ENCODE measurements around the gene RETREG1.
"Not testable (repeated sequence)": the region's sequence is repeated elsewhere in the genome, so short reads cannot be mapped to it uniquely, and the experiment has no call there.

Gene RETREG1

DNA sequence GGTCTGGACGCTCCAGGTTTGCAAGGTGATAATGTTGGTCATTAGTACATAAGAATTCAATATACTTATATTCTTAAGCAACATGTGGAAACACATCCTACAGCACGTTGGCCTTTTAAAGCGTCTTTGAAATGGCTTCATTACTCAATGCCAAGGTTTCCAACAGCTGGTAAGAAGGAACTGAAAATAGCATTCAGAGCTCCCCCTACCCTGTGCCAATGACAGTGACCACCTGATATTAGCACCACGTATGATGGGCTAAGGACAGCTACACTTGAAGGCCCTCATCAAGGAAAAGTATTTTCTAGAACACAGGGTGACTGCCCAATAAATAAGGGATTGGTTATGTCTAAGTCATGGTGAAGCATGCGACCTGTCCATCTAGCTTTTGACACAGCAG, 161.1 kb downstream of the RETREG1 start:
- no peak for DNase-seq (ENCODE audit: low spot score)

DNA sequence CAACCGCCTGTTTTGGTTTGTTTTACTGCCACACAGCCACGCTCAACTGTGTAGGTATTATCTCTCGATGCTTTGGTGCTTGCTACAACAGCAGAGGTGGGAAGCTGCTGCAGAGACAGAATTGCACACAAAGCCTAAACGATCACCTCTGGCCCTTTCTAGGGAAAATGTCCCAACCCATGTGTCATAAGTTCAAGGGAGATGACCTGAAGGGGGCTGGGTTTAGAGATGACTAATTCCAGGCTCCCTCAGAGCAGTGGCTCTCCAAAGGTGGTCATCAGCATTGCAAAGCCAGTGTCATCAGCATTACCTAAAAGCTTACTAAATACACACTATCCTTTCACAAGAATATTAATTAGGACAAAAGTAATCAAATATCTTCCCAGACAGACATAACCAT, 162.1 kb downstream of the RETREG1 start:
- no peak for DNase-seq (ENCODE audit: low spot score)

- DNase-seq (ENCODE audit: low spot score): no peak
Measured at GRCh38 chr5:16453609-16454008, 163.2 kb downstream of the RETREG1 start.

DNA sequence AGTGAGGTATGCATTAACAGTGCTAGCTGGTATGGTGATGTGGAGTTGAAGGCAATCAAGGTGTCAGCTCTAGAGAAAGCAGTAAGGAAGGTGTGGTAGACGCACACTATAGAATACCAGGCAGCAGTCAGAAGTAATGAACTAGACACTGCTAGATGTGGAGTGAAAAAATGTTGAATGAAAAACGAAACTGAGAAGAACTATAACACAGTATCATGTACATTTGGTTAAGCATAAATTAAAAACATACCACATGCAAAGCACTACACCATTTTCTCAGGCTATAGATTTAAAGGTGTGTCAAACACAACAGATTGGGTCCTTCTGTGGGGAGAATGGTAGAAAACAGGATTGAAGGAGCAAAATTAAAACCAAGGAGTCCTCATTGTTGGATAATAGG, 166.6 kb downstream of the RETREG1 start:
- no peak for DNase-seq (ENCODE audit: low spot score)

GRCh38 chr5:16446993-16447392, 169.8 kb downstream of the RETREG1 start:
- DNase-seq (ENCODE audit: low spot score): no peak

DNA sequence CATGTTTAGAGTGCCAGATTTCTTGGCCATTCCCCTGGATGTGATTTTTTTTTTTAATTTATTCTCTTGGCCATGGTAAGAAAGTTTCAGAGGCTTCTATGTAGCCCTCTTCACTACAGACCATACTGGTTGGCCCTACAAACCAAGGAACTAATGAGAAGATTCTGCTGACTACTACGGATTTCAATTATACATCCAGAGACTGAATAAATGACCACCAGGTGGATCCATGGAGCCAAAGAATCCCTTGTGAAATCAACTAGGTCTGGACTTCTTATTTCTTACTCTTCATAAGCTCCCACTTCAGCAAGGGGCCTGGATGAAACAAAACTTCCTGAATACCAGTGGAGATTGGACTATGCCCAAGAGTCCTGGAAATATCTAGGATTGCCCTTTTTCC, 178.8 kb downstream of the RETREG1 start:
- DNase-seq (ENCODE audit: low spot score): no peak

DNA sequence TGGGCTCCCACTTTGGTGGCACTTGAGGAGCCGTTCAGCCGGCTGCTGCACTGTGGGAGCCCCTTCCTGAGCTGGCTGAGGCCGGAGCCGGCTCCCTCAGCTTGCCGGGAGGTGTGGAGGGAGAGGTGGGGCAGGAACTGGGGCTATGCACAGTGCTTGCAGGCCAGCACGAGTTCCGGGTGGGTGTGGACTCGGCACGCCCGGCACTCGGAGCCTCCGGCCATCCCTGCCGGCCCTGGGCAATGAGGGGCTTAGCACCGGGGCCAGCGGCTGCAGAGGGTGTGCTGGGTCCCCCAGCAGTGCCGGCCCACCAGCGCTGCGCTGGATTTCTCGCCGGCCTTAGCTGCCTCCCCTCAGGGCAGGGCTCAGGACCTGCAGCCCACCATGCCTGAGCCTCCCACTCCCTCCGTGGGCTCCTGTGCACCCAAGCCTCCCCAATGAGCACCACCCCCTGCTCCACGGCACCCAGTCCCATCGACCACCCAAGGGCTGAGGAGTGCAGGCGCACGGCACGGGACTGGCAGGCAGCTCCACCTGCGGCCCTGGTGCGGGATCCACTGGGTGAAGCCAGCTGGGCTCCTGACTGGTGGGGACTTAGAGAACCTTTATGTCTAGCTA, 180.6 kb downstream of the RETREG1 start:
- DNase-seq (ENCODE audit: low spot score): not testable (repeated sequence)

DNA sequence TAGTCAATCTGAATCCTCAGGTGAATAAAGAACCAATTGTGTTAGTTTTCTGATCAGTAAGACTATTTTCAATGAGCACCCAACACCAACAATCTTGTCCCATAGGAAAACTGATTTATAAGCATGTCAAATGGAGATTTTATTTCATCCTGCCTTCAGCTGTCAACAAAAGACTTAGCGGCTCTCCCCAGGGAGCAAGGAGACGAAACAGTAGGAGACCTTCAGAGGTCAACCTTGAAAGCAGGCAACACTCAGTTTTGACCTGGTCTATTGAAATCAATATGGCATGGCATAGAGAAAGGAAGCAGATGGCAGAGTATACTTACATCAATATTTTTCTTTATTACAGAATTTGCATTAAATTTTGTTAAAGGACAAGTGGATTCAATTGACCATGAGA, 185.3 kb downstream of the RETREG1 start:
- no peak for DNase-seq (ENCODE audit: low spot score)

- no peak for DNase-seq (ENCODE audit: low spot score)
Measured at GRCh38 chr5:16430349-16431089, 186.3 kb downstream of the RETREG1 start.

- DNase-seq (ENCODE audit: low spot score): no peak
Measured at GRCh38 chr5:16428359-16428758, 188.4 kb downstream of the RETREG1 start.

DNA sequence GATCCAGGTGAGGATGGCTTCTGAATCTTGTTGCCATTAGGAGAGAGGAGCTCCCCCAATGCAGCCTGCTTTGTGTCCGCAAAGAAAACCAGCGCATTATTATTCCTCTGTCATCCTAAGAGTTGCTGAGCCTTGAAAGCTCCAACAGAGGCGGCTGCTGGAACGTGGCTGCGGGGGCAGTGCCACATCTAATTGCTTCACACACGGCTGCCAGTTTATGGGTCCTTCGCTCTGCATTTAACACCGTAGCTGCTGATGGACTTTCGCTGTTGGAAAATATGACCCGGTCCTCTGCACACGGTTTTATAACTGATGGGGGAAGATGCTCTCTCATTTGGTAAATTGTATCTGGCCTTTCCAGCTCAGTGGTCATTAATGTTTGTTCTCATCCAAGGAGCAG, 189.2 kb downstream of the RETREG1 start:
- DNase-seq (ENCODE audit: low spot score): no peak

Data from CD4-positive, alpha-beta T cell treated with Interleukin-2 at 100 ng/mL for 4 hours (primary cell).